Peyer's patch (tissue), 4 donors: ENCODE measurements around the gene CRADD. TPM values are rescaled to one million over a fixed set of nuclear protein-coding genes. Genes with fewer than 3 reads are reported as not detected.
"Not testable (repeated sequence)": the region's sequence is repeated elsewhere in the genome, so short reads cannot be mapped to it uniquely, and the experiment has no call there.

Source experiments
- DNase-seq, 3 donors: peaks; one replicate each; pipeline ENCODE4 v3.0.0-alpha.2; 2017 to 2019
- H3K27ac ChIP-seq, 4 donors: fragments of 200-600 bp; sonication (generic); one replicate each; pipeline ENCODE4 v1.5.1; 2016 to 2019
- H3K27me3 ChIP-seq, 2 donors: fragments of 200-600 bp; sonication (generic); one replicate each; pipeline ENCODE4 v1.5.1; 2019
- H3K36me3 ChIP-seq, 3 donors: fragments of 200-600 bp; sonication (generic); one replicate each; pipeline ENCODE4 v1.5.1; 2016 to 2019
- H3K4me1 ChIP-seq, 4 donors: fragments of 200-600 bp; sonication (generic); one replicate each; pipeline ENCODE4 v1.5.1; 2016 to 2019
- H3K4me3 ChIP-seq, 4 donors: fragments of 200-600 bp; sonication (generic); 1 replicate in 3 of 4; 2 replicates in 1 of 4; pipeline ENCODE4 v1.5.1; 2016 to 2019; ENCODE audit warnings: mild to moderate bottlenecking in 1 of 4
- H3K9me3 ChIP-seq, 4 donors: fragments of 200-600 bp; sonication (generic); one replicate each; pipeline ENCODE4 v1.5.1; 2016 to 2019; ENCODE audit warnings: mild to moderate bottlenecking in 1 of 4
- CTCF ChIP-seq, 6 experiments: fragments of 450-650 bp in 4 of 6; fragments of 200-600 bp in 2 of 6; sonication (generic) in 1 of 6; IDR thresholded peaks; one replicate each; pipeline ENCODE4 v1.5.1; 2017 to 2019; ENCODE audit warnings: antibody characterized with exemption in 6 of 6, mild to moderate bottlenecking in 3 of 6, moderate library complexity in 1 of 6
- POLR2A ChIP-seq, 2 donors: fragments of 450-650 bp; IDR thresholded peaks; one replicate each; pipeline ENCODE4 v1.5.1; 2017; ENCODE audit warnings: antibody characterized with exemption in 2 of 2, mild to moderate bottlenecking in 2 of 2, moderate library complexity in 2 of 2
- total RNA-seq, 4 donors: library from RNA; depleted of rRNA; stranded (reverse); fragments of >200 nt; gene quantifications; one replicate each; pipeline ENCODE4 v1.1.0, GENCODE V29; 2016

The CRADD gene
- total RNA-seq, 4 donors from 2014 or later = 66.3 to 128 (median 89.4) TPM

GRCh38 chr12:93882763-93883162 is 205.6 kb downstream of the CRADD start:
- H3K4me3 ChIP-seq = no peak overlapping the region
- no peaks in the 10 kb centered on the region for H3K9me3 ChIP-seq
- no peaks in the 10 kb centered on the region for H3K27me3 ChIP-seq
- no peak for DNase-seq
- no peaks in the 10 kb centered on the region for H3K4me1 ChIP-seq
- H3K27ac ChIP-seq = no peak overlapping the region
- no peak for TF ChIP-seq POLR2A (IDR thresholded peaks at IDR 0.05)
- TF ChIP-seq CTCF (IDR thresholded peaks at IDR 0.05) = no peak
- H3K36me3 ChIP-seq = no peaks in the 10 kb centered on the region

DNA sequence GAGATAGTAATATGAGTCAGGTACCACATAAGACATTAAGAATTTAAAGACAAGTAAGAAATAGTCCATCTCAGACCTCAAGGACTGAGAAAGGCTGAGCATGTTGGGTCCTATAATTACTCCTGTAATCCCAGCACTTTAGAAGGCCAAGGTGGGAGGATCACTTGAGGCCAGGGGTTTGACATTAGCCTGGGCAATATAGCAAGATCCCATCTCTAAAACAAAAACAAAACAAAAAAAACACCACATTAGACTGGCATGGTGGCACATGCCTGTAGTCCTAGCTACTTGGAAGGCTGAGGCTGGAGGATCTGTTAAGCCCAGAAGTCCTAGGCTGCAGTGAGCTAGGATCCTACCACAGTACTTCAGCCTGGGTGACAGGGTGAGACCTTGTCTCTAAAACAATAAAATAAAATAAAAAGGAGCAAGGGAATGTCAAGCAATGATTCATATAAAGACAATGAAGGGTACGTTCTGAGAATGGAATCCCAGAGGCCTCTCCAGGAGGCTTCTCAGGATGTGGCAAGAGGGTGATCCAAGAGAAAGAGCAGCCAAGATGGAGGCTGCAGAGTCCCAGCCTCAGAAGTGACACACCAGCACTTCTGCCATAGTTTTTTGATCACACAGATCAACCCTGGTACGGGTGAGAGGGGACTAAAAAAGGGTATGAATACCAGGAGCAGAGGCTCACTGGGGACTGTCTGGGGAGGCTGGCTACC is 206.4 kb downstream of the CRADD start:
- H3K4me1 ChIP-seq = no peaks in the 10 kb centered on the region
- no peak overlapping the region for H3K4me3 ChIP-seq
- no peaks in the 10 kb centered on the region for H3K36me3 ChIP-seq
- no peaks in the 10 kb centered on the region for H3K9me3 ChIP-seq
- no peak overlapping the region for H3K27ac ChIP-seq
- H3K27me3 ChIP-seq = no peaks in the 10 kb centered on the region
- TF ChIP-seq POLR2A (IDR thresholded peaks at IDR 0.05) = no peak
- no peak for DNase-seq

DNA sequence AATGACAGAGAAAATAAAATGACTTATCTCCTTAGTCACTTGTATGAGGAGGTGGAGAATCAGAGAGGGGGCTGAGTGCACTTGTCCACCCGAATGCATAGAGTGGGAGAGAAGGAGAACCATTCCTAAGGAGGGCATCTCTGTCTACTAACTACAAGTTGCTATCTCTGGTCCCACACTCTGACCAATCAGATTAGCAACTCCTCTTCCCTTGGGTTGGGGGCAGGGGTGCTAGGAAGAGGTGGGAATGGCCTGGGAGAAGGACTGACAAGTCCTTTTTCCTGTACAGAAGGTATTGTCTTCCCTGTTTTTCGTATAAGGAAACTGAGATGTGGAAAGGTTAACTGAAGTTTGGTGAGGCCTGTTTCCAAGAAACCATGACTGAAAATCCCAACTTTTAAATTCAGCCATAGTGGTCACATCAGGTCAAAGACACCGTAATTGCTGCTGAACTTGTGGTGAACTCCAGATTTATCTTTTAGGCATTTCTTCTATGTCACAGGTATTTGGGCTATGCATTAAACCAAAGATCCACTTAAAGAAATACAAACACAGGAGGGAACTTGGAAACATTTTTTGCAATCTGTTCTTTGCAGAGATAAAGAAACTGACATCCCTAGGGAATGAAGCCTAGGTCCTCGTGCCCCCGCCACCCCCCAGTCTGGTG is 207.8 kb downstream of the CRADD start:
- TF ChIP-seq POLR2A (IDR thresholded peaks at IDR 0.05) = no peak
- no peak for TF ChIP-seq CTCF (IDR thresholded peaks at IDR 0.05)
- H3K27me3 ChIP-seq = no peaks in the 10 kb centered on the region
- H3K4me3 ChIP-seq = no peak overlapping the region
- H3K9me3 ChIP-seq = no peaks in the 10 kb centered on the region
- no peak overlapping the region for H3K27ac ChIP-seq
- H3K4me1 ChIP-seq = no peaks in the 10 kb centered on the region
- DNase-seq = no peak
- H3K36me3 ChIP-seq = no peaks in the 10 kb centered on the region

DNA sequence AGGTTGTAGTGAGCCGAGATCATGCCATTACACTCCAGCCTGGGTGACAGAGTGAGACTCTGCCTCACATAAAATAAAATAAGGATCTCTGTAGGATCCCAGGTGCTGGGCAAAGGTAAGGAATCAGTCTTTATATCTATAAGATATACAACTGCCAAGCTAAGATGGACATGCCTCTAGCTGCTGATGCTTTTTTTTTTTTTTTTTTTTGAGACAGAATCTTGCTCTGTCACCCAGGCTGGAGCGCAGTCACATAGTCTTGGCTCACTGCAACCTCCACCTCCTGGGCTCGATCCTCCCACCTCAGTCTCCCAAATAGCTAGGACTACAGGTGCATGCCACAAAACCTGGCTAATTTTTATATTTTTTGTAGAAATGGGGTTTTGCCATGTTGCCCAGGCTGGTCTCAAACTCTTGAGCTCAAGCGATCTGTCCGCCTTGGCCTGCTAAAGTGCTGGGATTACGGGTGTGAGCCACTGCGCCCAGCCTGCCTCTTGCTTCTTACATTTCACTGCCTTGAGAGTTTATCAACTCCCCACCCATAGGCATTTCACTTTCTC is 208.9 kb downstream of the CRADD start:
- DNase-seq, H3K36me3 ChIP-seq, H3K27ac ChIP-seq, H3K4me1 ChIP-seq, H3K27me3 ChIP-seq, H3K4me3 ChIP-seq, H3K9me3 ChIP-seq: not testable (repeated sequence)

GRCh38 chr12:93886533-93887511 is 209.6 kb downstream of the CRADD start:
- Histone ChIP-seq H3K27ac (no peak overlapping the region), H3K4me3 (no peak overlapping the region), H3K36me3 (no peaks in the 10 kb centered on the region), H3K27me3 (no peaks in the 10 kb centered on the region), H3K4me1 (no peaks in the 10 kb centered on the region), H3K9me3 (no peaks in the 10 kb centered on the region)
- TF ChIP-seq CTCF (IDR thresholded peaks at IDR 0.05) (no peak), POLR2A (IDR thresholded peaks at IDR 0.05) (no peak)
- no peak for DNase-seq

DNA sequence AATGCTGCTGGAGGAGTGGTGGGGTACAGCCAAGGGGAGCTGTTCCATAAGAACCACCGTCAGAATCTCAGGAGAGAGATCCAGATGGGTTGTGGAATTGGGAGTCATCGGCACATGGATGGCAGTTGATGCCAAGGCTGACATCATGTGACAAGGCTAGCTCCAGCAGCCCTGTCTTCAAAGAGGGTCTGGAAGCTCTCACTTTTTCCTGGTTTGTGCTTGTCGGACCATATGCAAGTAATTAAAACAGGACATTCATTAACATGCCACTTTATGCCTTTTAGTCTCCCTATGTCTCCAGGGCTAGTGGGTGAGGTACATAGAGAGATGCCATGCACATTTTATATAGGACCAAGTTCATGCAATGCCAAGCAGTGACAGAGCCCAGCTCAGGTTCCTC is 211.8 kb downstream of the CRADD start:
- TF ChIP-seq POLR2A (IDR thresholded peaks at IDR 0.05) (no peak), CTCF (IDR thresholded peaks at IDR 0.05) (no peak)

More for the DNA sequence above, 211.8 kb downstream of the CRADD start:
- no peak for DNase-seq
- Histone ChIP-seq H3K4me3 (no peak overlapping the region), H3K27ac (no peak overlapping the region), H3K27me3 (no peaks in the 10 kb centered on the region), H3K4me1 (no peaks in the 10 kb centered on the region), H3K9me3 (no peaks in the 10 kb centered on the region), H3K36me3 (no peaks in the 10 kb centered on the region)
